GM19438 (cell line): Measurements from ENCODE around the gene PSME1.
"Not testable (repeated sequence)": the region's sequence is repeated elsewhere in the genome, so short reads cannot be mapped to it uniquely, and the experiment has no call there.

Experiments
- ATAC-seq: cut with Tn5 transposase; IDR thresholded peaks from one replicate; pipeline ENCODE4 v1.9.1; 2021; ENCODE audit warnings: low read depth; ENCODE audit not compliant: unreplicated experiment

The PSME1 gene

DNA sequence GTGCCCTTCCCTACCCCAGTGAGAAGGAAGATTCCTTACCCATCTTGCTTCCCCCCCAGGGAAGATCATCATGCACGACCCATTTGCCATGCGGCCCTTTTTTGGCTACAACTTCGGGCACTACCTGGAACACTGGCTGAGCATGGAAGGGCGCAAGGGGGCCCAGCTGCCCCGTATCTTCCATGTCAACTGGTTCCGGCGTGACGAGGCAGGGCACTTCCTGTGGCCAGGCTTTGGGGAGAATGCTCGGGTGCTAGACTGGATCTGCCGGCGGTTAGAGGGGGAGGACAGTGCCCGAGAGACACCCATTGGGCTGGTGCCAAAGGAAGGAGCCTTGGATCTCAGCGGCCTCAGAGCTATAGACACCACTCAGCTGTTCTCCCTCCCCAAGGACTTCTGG lies 32.5 kb upstream of the PSME1 start:
- no peak for ATAC-seq

DNA sequence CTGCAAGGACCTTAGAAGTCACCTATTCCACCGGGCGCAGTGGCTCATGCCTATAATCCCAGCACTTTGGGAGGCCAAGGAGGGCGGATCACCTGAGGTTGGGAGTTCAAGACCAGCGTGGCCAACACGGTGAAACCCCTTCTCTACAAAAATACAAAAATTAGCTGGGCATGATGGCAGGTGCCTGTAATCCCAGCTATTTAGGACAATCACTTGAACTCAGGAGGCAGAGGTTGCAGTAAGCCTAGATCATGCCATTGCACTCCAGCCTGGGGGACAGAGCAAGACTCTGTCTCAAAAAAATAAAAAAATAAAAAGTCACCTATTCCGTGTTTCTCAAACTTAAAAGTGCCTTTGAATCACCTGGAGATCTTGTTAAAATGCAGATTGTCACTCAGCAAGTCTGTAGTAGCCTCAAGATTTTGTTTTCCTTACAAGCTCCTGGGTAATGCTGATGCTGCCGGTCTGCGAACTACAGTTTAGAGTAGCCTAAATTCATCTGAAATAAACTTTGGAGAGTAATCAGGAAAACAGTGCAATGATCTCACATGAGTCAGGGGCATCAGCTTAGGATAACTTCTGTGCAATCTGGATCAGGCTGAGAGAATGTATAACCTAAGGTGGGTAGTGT lies 30.3 kb upstream of the PSME1 start:
- ATAC-seq, result not testable (repeated sequence)

DNA sequence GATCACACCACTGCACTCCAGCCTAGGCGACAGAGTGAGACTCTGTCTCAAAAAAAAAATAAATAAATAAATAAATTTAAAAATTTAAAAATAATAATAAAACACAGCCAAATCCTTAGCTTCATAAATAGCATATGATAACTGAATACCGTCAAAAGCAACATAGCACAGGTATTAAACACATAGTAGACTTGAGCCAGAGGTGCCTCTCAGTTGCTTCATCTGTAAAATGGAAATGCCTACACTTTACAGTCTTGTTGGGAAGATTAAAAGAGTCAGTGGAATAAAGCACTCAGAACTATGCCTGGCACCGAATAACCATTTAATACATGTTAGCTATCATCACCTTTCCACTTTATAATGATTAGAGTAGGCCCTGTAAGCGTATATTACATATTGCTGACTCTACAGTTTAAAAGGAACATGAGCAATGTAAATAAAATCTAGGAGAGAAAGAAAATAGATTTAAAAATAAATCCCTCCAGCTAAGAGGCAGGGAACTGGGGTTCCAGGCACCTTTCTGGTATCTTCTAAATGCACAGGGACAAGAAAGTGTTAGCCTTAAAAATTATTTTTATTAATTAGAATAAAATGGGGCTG lies 29.2 kb upstream of the PSME1 start:
- ATAC-seq, result no peak

DNA sequence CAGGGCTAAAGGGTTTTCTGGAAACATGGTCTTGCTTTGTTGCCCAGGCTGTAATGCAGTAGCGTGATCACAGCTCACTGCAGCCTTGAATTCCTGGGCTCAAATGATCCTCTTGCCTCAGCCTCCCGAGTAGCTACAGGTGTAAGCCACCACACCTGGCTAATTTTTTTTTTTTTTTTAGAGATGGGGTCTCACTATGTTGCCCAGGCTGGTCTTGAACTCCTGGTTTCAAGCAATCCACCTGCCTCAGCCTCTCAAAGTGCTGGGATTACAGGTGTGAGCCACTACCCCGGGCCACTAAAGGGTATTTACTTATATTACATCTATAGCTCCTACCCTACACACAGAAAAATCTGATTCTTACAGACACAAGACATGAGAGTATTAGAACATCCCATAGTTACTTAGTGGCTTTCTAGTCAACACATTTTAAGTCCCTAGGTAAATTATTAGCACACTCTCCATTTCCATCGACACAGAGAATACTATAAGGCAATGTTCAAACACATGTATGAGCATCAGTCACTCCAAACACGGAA lies 27.6 kb upstream of the PSME1 start:
- ATAC-seq, result peak; percentile 27

DNA sequence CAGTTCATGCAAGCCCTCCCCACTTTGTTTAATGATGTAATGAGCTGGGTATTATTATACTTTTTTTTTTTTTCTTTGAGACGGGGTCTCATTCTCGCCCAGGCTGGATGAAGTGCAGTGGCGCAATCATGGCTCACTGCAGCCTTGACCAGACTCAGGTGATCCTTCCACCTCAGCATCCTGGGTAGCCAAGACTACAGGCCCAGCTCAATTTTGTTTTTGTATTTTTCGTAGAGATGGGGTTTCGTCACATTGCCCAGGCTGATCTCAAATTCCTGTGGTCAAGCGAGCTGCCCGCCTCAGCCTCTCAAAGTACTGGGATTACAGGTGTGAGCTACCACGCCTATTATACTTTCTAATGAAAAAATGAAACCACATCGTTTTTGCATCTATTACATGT lies 25.9 kb upstream of the PSME1 start:
- no peak for ATAC-seq

DNA sequence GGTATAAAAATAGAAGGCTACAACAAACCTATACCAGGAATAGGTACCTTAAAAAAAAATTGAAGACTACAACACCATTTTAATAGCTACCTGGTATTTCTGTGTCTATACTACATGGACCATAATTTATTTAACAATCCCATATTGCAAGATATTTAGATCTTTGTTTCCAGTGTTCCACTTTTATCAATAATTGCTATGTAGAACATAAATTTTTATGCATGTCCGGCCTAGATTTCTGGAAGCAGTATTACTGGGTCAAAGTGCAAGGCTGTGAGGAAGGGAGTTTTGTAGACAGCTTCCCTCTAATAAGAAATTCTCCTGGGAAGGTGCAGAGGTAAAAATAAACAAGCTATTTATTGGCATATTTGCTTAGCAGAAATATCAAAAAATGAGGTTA lies 25.5 kb upstream of the PSME1 start:
- ATAC-seq, result no peak

DNA sequence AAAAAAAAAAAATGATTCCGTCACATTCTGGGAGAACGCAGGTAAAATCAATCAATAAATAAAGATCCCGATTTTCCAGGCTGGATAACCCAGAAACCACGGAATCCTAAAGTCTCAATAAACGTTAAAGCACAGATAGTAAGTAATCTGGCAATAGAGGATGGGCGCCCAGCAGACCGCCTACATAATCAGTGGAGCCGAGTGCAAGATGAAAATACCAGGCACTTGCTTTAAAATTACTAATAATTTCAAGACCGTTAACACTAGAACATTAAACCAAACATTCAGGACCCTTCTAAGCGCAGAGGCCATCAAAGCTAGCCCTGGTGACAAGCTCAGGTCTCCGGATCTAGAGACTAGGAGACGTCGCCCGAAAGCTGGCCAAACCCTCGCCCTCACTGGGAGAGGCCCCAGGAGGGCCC lies 22.6 kb upstream of the PSME1 start:
- ATAC-seq, result no peak

DNA sequence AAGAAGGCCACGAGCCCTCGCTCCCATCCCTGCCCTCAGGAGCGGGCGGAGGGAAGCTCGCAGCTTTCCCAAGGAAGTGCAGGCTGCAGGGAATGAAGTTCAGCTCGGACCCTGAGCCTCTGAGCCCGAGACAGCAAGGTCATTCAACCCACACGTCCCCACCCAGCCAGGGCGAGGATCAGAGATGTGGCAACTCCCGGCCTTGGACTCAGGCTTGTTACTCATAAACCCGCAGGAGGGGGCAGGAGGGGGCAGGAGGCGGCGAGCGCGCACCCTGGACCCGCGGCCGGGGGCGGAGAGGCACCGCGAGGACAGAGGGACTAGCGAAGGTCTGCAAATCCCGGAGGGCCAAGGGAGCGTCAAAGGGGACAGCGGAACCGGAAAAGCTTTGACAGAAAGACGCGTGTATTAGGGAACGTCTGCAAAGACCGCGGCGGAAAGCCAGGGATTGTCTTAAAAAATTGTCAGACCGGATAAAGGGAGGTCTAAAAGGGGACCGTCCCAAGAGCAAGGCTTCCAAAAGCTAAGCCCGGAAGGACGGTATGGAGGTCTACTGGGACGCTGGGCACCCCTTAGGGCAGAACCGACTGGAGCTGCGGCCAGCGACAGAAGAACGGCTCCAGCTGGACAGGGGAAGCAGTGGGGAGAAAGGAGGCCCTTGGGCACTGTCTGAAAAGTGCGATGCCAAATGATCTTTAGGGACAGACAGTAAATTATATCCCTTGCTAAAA lies 22.0 kb upstream of the PSME1 start:
- peak; percentile 22 for ATAC-seq

DNA sequence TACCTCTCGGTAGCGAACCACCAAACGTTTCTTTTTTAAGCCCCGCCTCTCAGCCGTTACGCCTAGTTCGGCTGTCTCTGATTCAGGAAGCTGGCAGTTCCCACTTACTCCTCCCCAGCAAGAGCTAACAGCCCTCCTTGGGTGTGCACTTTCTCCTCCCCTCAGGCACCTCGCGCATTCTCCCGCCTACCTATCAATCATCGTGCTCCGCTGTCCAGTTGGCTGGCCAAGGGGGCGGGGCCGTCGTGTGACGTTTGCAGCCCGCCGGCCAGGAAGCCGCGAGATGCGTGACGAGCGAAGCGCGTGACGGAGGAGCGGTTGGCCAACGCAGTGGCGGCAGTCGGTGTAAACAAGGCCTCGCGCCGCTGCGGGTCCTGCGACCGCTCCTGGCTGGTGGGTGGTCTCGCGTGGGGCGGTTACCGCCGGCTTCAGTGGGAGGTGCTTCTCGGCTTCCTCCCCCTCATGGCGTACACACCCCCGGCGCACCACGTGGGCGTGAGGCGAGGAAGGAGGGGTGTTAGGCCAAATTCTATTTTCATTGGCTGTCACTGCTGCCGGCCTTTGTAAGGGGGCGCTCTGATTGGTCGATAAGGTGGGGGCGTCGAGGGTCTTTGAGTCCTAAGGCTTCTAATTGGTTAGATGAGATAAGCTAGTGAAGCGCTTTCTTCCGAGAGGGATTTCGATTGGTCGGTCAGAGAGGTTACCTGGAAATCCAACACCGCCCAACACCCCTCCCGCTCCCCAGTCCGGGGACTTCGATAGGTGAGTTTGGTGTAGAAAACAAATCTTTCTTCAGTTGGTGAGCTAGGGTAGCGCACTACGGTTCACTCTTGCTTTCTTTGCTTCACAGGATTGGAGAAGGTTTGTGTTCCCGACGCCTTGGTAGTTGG lies 21.2 kb upstream of the PSME1 start, which contains the start of the genes DCAF11 and NRL:
TSS of gene DCAF11 (plus strand) at position 246 of the 890 bp plus-strand sequence. CDS start 818 bp downstream, outside the sequence.
TSS of gene NRL (minus strand) at position 418 of the 890 bp plus-strand sequence. CDS start 32,101 bp downstream, outside the sequence.
- ATAC-seq, result peak; percentile 85

DNA sequence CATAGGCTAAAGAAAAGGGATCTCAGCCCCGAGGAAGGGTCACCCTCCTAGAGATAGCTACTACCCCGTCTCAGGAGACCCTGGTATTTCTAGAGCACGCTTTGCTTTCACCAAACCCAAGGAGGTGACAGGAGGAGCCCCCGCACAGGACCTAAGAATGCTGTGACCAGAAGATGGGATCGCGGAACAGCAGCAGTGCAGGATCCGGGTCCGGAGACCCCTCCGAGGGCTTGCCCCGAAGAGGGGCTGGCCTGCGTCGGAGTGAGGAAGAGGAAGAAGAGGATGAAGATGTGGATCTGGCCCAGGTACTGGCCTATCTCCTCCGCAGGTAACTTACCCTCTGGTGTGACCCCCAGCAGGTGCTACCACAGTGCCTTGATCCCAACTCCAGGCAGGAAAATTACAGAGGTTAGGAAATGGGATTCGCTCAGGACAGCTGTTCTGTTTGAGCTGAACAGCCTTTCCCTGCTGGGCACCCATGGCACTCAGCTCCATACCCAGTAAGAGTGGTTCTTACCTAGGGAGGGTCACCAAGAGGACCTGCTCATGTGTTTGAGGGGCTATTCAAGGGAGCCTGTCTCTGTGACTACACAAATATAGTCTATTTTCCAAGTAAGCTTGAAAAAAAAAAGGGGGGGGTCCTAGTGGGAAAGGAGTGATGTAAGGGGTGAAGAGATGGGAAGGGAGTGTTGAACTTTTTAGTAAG lies 20.4 kb upstream of the PSME1 start:
- ATAC-seq, result no peak

DNA sequence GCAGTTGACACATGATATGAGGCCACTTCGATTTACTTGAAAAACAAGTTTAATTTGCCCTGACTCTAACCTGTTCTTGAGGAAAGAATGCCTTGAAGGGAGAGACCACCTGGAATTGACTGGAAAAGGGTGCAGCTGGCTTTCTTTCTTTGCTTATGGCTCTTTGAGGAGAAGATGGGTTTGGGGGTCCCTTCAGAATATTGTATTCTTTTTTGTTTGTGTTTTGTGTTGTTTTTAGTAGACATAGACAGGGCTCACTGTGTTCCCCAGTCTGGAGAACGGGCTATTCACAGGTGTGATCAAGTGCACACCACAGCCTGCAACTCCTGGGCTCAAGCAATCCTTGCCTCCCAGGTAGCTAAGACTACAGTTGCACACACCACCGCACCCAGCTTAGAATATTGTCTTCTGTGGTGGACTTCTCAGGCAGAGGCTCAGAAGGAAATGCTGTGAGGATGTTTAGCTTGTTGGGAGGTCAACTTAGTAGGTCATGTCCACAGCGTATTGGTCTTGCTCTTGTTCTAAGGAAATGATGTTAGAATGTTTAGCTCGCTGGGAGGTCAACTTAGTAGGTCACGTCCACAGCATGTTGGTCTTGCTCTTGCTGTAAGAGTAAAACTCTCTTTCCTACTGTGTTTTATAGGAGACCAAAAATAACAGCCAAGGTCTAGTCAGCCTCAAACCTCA lies 19.7 kb upstream of the PSME1 start:
- ATAC-seq, result no peak

DNA sequence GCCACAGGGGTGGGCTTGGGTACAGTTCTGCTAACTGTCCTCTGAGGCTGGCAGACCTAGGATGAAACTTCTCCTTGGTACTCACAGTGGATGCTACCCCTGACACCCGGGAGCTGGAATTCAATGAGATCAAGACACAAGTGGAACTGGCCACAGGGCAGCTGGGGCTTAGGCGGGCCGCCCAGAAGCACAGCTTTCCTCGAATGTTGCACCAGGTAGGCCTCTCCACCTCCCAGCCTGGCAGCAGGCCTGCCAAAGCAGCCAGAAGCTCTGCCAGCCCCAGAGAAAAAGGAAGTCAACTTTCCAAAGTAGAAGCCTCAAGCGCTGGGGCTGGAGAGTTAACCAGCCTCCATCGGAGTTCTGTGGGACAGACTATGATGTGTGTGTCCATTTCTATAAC lies 18.8 kb upstream of the PSME1 start:
- ATAC-seq, result no peak

DNA sequence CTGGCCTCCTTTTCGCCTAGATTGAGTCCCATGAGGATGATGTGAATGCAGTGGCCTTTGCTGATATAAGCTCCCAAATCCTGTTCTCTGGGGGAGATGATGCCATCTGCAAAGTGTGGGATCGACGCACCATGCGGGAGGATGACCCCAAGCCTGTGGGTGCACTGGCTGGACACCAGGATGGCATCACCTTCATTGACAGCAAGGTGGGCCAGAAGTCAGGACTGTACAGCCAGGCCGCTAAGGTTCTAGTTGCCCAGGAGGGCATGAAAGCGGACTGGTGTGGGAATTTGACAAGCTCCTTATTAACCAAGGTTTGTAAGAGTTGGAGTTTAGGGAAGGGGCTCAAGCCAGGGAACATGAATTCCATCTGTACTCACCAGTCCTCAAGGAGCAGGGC lies 16.3 kb upstream of the PSME1 start:
- no peak for ATAC-seq

DNA sequence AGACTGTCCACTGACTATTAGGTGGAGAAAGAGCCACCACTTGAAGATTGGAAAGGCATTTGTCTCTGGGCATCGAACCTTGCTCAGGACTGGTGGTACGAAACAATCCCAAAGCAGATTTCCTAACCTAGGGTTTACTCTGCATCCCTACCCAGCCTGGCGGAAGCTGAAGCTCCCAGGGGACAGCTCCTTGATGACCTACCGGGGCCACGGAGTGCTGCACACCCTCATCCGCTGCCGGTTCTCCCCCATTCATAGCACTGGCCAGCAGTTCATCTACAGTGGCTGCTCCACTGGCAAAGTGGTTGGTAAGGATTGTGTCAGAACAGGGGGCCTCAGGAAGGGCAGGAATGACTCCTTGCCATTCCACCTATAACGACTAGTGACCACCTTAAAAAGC lies 14.8 kb upstream of the PSME1 start:
- ATAC-seq, result no peak

DNA sequence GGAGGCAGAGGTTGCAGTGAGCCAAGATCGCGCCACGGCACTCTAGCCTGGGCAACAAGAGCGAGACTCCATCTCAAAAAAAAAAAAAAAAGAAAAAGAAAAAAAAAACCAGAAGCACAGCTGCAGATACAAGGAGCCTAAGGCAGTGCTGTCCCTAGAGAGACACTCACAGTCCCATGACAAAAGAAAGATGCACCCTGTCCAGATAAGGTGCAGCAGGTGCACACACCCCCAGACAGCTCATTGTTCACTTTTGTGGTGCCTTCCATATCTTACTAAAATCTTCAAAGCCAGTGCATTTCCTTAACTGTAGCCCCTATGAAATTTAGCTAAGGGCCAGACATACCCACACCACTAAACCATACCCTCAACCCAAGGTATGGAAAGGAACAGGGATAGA lies 13.6 kb upstream of the PSME1 start:
- ATAC-seq, result no peak

DNA sequence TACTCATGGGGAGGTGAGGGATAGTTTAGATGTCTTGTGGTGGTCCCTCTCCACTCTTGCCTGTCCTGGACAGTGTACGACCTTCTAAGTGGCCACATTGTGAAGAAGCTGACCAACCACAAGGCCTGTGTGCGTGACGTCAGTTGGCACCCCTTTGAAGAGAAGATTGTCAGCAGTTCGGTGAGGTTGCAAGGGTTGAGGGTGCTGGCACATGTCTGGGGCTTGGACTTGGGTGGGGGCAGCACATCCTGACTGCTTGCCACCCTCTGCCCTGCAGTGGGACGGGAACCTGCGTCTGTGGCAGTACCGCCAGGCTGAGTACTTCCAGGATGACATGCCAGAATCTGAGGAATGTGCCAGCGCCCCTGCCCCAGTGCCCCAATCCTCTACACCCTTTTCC lies 13.1 kb upstream of the PSME1 start:
- no peak for ATAC-seq

DNA sequence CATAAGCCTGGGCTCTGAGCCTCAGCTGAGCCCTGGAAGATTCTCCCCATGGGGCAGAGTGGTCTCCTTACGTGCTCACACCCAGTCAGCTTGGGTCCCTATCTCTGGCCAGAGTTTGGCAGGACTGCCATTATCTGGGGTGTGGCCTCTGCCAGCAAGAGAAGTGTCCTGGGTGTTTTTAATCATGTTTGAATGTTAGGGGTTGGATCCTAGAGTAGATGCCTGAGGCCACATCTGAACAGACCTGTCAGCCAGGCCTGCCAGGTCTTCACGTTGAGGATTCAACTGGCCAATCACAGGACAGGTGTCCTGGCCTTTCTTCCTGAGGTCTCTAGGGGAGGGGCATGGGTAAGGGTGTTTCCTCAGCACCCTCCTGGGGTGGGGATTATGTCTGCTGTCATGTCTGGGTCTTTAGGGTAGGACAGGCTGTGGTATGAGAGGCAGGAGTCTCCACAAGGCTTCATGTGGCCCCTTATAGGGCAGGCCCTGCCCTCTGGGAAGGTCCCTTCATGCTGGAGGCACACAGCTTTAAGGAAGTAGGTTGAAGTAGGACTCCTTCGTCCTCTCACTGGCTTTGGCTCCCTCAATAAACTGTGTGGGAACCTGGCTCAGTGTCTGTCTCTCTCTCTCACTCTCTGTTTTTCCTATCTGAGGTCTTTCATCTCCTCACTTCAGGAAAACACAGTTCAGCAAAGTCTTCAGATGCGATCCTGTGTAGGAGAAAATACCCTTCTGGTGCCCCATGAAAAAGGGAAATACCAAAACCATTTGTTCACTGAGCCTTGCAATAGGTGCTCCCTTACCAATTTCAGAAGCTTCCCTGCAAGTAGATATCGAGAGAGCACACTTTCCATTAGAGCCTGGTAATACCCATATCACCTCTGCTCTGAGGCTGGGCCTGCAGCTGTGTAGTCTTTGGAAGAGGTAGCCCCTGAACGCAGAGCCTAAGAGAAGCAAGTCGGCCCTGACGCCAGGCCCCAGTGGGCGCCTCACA lies 12.3 kb upstream of the PSME1 start:
- ATAC-seq, result no peak

DNA sequence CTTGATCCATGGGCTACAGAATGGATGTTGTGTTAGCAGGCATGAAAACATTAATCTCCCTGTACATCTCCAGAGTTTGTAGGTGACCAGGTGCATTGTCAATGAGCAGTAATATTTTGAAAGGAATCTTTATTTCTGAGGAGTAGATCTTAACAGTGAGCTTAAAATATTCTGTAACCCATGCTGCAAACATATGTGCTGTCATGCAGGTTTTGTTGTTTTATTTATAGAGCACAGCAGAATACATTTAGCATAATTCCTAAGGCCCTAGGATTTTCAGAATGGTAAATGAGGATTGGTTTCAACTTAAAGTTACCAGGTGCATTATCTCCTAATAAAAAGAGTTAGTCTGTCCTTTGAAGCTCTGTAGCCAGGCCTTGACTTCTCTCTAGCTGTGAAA lies 9.1 kb upstream of the PSME1 start:
- ATAC-seq, result no peak
